Stimulated activated CD8-positive, alpha-beta memory T cell treated with anti-CD3 and anti-CD28 coated beads, Interleukin-12 subunit alpha, Interleukin-12 subunit beta, amount 100 ng/mL, for 24 hours (primary cell): ENCODE data around the gene BMF.
"Not testable (repeated sequence)": the region's sequence is repeated elsewhere in the genome, so short reads cannot be mapped to it uniquely, and the experiment has no call there.

Experiments used
- DNase-seq: peaks from one replicate; pipeline ENCODE4 v3.0.0-alpha.2; 2020; ENCODE audit errors: extremely low read depth

The BMF gene, protein sequence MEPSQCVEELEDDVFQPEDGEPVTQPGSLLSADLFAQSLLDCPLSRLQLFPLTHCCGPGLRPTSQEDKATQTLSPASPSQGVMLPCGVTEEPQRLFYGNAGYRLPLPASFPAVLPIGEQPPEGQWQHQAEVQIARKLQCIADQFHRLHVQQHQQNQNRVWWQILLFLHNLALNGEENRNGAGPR

GRCh38 chr15:40108855-40109735 is at the start of gene BMF:
BMF (minus strand) TSS chr15:40108879; CDS start chr15:40106086, 2,793 bp downstream.
- DNase-seq, result peak; percentile 93

- DNase-seq, result no peak
Observed at GRCh38 chr15:40157778-40158447, 49.2 kb upstream of the BMF start.

GRCh38 chr15:40155270-40155910 is 46.7 kb upstream of the BMF start:
- DNase-seq, result no peak

- DNase-seq, result not testable (repeated sequence)
Observed at GRCh38 chr15:40154821-40155220, 46.1 kb upstream of the BMF start.

DNA sequence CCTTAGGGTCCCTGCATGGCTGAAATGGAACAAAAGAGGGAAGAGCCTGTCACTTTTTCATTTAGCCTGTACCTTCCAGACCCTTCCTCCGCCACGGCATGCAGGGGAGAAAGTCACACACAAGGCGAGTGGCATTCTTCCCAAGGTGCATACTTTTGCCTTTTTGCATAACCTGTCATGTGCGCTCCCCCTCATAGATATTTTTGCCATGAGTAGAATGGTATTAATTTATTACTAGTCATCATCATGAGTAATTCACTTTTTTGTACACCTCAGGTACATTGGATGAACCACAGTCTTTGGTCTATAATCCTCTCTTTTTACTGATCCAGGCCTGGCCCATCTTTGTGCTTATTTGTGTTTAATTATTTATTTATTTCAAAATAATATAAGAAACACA is 43.3 kb upstream of the BMF start:
- no peak for DNase-seq

GRCh38 chr15:40151499-40151898 is 42.8 kb upstream of the BMF start:
- DNase-seq, result no peak

DNA sequence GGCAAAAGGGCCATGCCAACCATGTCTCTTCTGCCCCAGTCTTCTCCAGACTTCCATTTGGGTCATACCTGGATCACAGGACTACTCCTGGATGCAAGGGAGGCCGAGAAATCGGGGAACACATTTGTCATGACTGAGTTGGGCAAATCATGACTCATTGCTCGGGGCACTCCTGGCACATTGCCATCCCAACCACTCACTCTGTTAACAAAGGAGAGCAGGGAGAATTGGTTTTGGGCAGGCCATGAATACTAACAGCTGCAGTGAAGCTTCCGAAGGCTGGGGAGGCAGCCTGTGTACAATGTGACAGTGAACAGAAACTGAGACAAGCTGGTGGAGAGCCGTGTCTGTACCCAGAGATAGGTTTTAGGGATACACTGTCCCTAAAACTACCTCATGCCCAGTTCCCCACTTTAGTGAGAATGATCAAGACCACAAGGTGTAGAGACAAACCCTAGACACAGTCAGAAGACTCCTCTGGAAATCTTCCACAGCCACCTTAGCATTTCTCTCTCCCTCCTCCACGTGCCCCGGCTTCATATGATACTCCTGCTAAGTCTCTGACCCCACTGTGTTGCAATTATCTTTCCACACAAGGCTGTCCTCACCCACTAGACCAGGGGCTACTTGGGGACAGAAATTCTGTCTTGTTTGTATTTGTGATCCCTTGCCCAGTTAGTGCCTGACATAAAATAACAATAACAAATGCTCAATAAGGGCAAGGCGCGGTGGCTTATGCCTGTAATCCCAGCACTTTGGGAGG is 41.7 kb upstream of the BMF start:
- DNase-seq, result no peak

GRCh38 chr15:40149339-40149738 is 40.7 kb upstream of the BMF start:
- no peak for DNase-seq

DNA sequence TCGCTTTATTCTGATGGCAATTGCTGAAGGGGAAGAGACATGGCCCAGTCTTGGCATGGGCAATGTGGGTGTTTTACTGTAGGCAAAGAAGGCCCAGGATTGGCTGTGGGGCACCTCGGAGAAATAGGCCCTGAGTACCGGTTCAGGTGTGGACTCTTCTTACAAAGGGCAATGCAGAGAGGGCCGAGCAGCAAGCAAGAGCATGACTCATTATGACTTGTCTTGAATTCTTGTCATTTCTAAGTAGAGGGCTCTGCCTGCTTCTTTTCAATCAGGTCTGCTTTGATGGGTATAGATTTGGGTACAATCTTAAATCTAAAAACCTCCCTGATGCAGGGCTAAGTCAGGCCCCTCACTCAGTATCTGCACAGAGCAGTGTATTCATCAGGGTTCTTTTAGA is 37.4 kb upstream of the BMF start:
- no peak for DNase-seq

DNA sequence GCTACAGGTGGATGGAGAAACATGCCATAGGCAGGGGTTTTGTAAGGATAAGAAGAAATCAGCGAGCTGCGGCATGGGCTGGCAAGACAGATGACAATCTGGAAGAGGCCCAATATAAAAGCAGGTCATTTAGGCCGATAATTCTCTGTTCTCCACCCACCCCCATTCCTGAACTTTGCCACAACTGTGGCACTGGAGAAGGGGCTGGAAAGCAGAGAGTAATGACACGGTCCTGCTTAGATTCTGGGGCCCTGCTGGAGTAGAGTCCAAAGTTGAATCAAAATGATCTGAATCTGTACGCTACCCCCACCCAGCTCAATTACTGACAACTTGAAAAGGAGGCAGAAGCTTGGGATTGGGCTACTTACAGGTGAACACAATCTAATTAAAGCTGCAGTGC is 33.7 kb upstream of the BMF start:
- DNase-seq, result no peak

- DNase-seq, result not testable (repeated sequence)
Observed at GRCh38 chr15:40138201-40138570, 29.5 kb upstream of the BMF start.

- DNase-seq, result no peak
Observed at GRCh38 chr15:40137303-40138200, 28.9 kb upstream of the BMF start.

GRCh38 chr15:40136470-40137302 is 28.0 kb upstream of the BMF start:
- no peak for DNase-seq

- DNase-seq, result not testable (repeated sequence)
Observed at GRCh38 chr15:40135846-40136450, 27.3 kb upstream of the BMF start.

DNA sequence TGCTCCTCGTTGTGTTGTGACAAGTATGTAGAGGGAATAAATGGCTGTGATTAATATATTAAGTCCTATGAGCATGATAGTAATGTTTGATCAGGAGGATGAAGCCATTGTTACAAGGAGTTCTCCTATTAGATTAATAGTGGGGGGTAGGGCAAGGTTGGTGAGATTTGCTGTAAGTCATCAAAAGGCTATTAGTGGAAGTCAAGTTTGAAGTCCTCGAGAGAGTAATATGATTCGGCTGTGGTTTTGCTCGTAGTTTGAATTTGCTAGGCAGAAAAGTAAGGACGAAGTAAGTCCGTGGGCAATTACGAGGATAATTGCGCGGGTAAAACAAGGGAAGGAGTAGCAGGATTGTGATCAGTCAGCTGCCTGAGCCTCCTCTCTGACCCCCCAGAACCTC is 26.2 kb upstream of the BMF start:
- DNase-seq, result no peak

GRCh38 chr15:40133544-40133943 is 24.9 kb upstream of the BMF start:
- DNase-seq, result no peak

DNA sequence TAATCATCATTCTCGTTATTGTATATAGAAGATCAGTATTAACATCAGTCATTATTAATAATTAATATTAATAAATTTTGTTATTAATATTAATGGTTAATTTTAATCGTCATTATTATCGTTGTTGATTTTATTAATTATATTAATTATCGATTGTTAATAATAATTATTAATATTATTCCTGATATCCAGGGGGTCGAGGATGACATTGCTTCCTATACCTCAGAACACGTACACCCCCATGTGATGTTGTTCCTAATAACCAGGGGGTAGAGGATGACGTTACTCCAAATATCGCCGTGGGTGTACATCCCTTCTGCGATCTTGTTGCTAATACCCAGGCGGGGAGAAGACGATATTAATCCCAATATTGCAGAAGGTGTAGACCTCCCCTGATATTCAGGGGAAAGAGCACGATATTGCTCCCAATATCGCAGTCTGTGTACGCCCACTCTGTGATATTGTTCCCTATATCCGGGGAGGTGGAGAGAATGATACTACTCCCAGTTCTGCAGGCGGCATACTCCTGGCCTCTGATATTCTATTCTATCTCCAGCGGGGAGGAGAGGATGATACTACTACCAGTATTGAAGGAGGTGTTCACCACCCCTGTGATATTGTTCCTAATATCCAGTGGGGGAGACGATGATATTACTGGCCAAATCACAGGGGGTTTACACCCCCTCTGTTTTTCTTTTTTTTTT is 22.3 kb upstream of the BMF start:
- no peak for DNase-seq

DNA sequence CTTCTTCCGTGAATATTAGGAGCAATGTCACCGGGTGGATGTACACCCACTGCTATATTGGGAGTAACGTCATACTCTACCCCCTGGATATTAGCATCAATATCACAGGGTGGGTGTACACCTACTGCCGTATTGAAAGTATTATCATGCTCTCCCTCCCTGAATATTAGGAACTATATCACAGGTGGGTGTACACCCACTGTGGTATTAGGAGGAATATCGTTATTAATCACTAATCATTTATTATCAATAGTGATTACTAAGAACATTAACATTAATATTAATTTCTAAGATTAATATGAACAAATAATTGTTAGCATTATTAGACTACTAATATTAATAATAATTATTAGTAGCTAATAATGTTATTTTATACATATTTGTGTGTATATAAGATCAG is 21.4 kb upstream of the BMF start:
- DNase-seq, result no peak
